GM06990 (cell line): ENCODE results near the gene STRIP1.

Experiments used
- DNase-seq: peaks from one replicate; pipeline ENCODE4 v3.0.0-alpha.2; 2011; ENCODE audit not compliant: insufficient read length; ENCODE audit errors: extremely low read depth
- H3K27me3 ChIP-seq: replicated peaks from 2 replicates; pipeline ENCODE4 v1.6.0; 2011; ENCODE audit warnings: low read length; ENCODE audit not compliant: control insufficient read depth, insufficient read depth
- H3K36me3 ChIP-seq: 2 replicates; pipeline ENCODE4 v1.5.1; 2011; ENCODE audit warnings: low read length; ENCODE audit not compliant: control insufficient read depth, insufficient read depth
- H3K4me3 ChIP-seq: replicated peaks from 2 replicates; pipeline ENCODE4 v1.5.1; 2011; ENCODE audit warnings: low read depth, mild to moderate bottlenecking, control low read depth, low read length
- TF ChIP-seq, protein P1 (sequence below): IDR thresholded peaks from 2 replicates; pipeline ENCODE4 v1.5.1; 2011; ENCODE audit warnings: low read length, control low read depth, mild to moderate bottlenecking, inconsistent platforms; ENCODE audit not compliant: insufficient read depth, poor library complexity, severe bottlenecking

Gene STRIP1

DNA sequence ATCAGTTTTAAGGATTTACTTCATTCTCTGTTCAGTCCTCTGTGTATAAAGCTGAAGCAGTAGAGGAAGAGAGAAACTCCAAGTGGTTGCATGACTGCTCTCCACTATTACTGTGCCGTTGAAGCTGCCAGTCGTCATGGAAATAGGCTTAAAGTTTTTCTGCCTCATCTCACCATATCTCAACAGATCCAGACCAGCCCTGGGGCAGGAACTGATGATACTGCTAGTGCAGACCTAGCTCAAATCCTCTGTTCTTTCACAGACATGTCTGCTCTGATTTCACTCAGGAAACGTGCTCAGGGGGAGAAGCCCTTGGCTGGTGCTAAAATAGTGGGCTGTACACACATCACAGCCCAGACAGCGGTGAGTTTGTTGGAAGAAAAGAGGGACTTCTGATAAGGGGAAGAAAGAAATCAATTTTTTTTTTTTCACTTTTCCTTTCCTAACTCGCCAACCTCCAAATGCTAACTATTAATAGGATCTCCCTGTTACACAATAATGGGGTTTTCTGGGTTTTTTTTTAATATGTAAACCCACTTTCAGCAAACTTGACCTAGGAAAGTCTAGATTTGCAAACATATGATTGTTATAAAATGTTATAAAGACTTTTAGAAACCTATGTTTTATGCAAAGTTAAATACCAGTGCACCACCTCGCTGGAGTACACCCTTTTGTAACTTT is 22.2 kb upstream of the STRIP1 start:
- H3K4me3 ChIP-seq: no peak overlapping the region
- no peaks in the 10 kb centered on the region for H3K27me3 ChIP-seq
- H3K36me3 ChIP-seq: peaks cover 6% of the 10 kb centered on the region
- TF ChIP-seq, protein P1, sequence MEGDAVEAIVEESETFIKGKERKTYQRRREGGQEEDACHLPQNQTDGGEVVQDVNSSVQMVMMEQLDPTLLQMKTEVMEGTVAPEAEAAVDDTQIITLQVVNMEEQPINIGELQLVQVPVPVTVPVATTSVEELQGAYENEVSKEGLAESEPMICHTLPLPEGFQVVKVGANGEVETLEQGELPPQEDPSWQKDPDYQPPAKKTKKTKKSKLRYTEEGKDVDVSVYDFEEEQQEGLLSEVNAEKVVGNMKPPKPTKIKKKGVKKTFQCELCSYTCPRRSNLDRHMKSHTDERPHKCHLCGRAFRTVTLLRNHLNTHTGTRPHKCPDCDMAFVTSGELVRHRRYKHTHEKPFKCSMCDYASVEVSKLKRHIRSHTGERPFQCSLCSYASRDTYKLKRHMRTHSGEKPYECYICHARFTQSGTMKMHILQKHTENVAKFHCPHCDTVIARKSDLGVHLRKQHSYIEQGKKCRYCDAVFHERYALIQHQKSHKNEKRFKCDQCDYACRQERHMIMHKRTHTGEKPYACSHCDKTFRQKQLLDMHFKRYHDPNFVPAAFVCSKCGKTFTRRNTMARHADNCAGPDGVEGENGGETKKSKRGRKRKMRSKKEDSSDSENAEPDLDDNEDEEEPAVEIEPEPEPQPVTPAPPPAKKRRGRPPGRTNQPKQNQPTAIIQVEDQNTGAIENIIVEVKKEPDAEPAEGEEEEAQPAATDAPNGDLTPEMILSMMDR: no peak
- no peak for DNase-seq

DNA sequence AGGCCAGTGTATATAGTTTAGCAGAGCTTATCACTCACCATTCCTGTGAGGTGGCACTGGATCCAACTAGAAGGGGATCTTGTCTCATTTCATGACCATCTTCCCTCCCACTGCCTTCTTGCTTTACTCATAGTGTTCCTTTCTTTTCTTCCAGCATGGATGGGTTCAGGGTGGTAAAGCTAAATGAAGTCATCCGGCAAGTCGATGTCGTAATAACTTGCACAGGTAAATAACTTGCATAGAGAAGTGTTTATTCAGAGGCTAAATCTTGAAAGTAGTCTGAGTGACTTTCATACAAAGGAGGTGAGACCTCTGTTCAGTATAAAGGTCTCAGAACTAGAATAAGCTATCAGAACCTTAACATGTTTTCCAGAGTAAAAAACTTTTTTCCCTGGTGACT is 16.6 kb upstream of the STRIP1 start:
- Histone ChIP-seq H3K4me3 (no peak overlapping the region), H3K27me3 (no peaks in the 10 kb centered on the region), H3K36me3 (peaks cover 15% of the 10 kb centered on the region)
- TF ChIP-seq, protein P1: no peak
- no peak for DNase-seq

DNA sequence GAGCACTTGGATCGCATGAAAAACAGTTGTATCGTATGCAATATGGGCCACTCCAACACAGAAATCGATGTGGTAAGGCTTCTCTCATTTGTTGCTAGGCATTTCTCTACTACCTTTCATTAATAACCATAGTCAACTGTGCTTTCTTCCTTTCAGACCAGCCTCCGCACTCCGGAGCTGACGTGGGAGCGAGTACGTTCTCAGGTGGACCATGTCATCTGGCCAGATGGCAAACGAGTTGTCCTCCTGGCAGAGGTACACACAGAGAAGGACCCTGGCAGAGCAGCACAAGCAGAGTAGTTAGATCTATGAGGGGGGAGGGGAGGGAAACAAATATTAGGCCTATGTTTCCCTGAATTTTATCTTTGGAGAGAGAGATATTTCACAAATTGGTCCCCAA is 16.0 kb upstream of the STRIP1 start:
- Histone ChIP-seq H3K27me3 (no peaks in the 10 kb centered on the region), H3K4me3 (no peak overlapping the region)
- TF ChIP-seq, protein P1: no peak

DNA sequence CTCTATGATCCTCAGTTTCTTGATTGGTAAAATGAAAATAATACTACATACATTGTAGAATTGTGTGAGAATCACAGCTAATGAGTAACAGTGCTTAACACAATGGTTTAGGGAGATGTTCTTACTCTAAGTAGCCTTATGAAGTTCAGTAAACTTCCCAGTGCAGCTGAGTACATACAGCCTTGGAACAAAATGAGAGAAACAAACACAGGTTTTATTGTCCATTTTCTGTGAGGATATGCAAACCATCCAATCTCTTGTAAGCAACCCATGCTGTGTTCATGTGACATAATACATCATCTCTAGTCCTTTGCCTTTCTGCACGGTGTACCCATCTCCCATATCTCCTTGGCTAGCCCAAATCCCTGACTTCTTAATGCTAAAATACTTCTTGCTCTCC is 14.7 kb upstream of the STRIP1 start:
- Histone ChIP-seq H3K4me3 (no peak overlapping the region), H3K27me3 (no peaks in the 10 kb centered on the region), H3K36me3 (peaks cover 16% of the 10 kb centered on the region)
- no peak for DNase-seq
- TF ChIP-seq, protein P1: no peak

More for the DNA sequence above, 16.0 kb upstream of the STRIP1 start:
- no peak for DNase-seq
- H3K36me3 ChIP-seq: peaks cover 16% of the 10 kb centered on the region

DNA sequence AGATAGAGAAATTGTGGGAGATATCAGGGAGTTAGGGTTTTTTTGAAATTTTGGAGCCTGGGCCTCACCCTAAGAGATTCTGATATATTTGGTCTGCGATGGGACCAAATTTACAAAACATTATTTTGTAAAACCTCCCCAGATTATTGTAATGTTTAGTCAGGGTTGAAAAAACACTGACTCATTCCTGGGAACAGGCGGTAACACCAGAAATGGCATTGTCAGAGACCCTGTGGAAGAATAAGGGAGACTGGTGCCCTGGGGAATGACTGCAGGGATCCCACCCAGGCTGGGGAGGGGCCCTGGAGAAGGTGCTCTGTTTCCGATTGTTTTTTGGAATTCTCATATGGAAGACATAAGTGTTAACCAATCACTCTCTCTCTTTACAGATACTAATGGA is 13.1 kb upstream of the STRIP1 start:
- peaks cover 16% of the 10 kb centered on the region for H3K36me3 ChIP-seq

More for the DNA sequence above, 13.1 kb upstream of the STRIP1 start:
- TF ChIP-seq, protein P1: no peak
- no peak for DNase-seq
- Histone ChIP-seq H3K27me3 (no peaks in the 10 kb centered on the region), H3K4me3 (no peak overlapping the region)
